Measurements from ENCODE around the gene RPA4. TPM values are rescaled to one million over a fixed set of nuclear protein-coding genes. Genes with fewer than 3 reads are reported as not detected.

The RPA4 gene
- polyA plus RNA-seq, 1 donor (not counting 4 experiments of a cell fraction or from before 2014, with no cell fraction given), result 0.30 TPM

- no peak overlapping the region for H3K4me3 ChIP-seq (ENCODE audit: control insufficient read depth in 2 of 3, extremely low read depth in 1 of 3, insufficient read depth in 2 of 3, low read depth in 1 of 3, low read length in 3 of 3)
- no peaks in the 10 kb centered on the region for H3K79me2 ChIP-seq (ENCODE audit: control insufficient read depth, insufficient read depth, low read length)
- H3K36me3 ChIP-seq (ENCODE audit: control insufficient read depth in 2 of 2, extremely low read depth in 1 of 2, insufficient read depth in 2 of 2, low read length in 2 of 2), result no peaks in the 10 kb centered on the region
- H3K9me3 ChIP-seq (ENCODE audit: control insufficient read depth, low read depth, low read length), result no peaks in the 10 kb centered on the region
- no peaks in the 10 kb centered on the region for H3K27me3 ChIP-seq (ENCODE audit: control insufficient read depth, extremely low read depth, insufficient read depth, low read length)
- no peak overlapping the region for H3K4me2 ChIP-seq (ENCODE audit: control insufficient read depth, extremely low read depth, insufficient read depth, low read depth, low read length)
- dilution Hi-C loops (cut with MboI; ENCODE audit: extremely low pct_ligation_motif_present, low sequenced_read_pairs), result no loop called here
- H3K9ac ChIP-seq (ENCODE audit: control insufficient read depth, extremely low read depth, insufficient read depth, low read length), result no peak overlapping the region
- H3K4me1 ChIP-seq (ENCODE audit: control insufficient read depth, extremely low read depth, insufficient read depth, low read length), result no peaks in the 10 kb centered on the region
- H3K9me1 ChIP-seq (ENCODE audit: control insufficient read depth, extremely low read depth, insufficient read depth, low read length), result no peaks in the 10 kb centered on the region
- no peak for TF ChIP-seq EZH2 (IDR thresholded peaks at IDR 0.05; ENCODE audit: low read length)
- no peak for TF ChIP-seq CTCF (optimal IDR thresholded peaks at IDR 0.05 in 1 of 3, IDR thresholded peaks at IDR 0.05 in 1 of 3, conservative IDR thresholded peaks at IDR 0.05 in 1 of 3; ENCODE audit: extremely low read depth in 1 of 3, insufficient read depth in 2 of 3, low read length in 3 of 3)
- no peak overlapping the region for H2AFZ ChIP-seq (ENCODE audit: control insufficient read depth, low read length)
- FAIRE-seq (no peak), DNase-seq (ENCODE audit: low read depth, low spot score) (no peak)
- H3K27ac ChIP-seq (ENCODE audit: control insufficient read depth, insufficient read depth, low read length), result no peak overlapping the region
- no peaks in the 10 kb centered on the region for H4K20me1 ChIP-seq (ENCODE audit: control insufficient read depth, extremely low read depth, insufficient read depth, low read length)
These were observed 45.3 kb downstream of the RPA4 start for GRCh38 chrX:96929036-96929435.

Other genes with a start within 250 kb of the RPA4 start
- 4.2 to 7.4 TPM (median 5.9 TPM) in 3 replicates for gene DIAPH2, start 199.1 kb upstream of the RPA4 start, polyA plus RNA-seq

Data from keratinocyte (primary cell).